HG02623 (cell line): ENCODE results near the gene PIRT.

Experiments
- ATAC-seq: cut with Tn5 transposase; IDR thresholded peaks from one replicate; pipeline ENCODE4 v1.9.1; 2021; ENCODE audit warnings: moderate library complexity; ENCODE audit not compliant: unreplicated experiment

PIRT gene

DNA sequence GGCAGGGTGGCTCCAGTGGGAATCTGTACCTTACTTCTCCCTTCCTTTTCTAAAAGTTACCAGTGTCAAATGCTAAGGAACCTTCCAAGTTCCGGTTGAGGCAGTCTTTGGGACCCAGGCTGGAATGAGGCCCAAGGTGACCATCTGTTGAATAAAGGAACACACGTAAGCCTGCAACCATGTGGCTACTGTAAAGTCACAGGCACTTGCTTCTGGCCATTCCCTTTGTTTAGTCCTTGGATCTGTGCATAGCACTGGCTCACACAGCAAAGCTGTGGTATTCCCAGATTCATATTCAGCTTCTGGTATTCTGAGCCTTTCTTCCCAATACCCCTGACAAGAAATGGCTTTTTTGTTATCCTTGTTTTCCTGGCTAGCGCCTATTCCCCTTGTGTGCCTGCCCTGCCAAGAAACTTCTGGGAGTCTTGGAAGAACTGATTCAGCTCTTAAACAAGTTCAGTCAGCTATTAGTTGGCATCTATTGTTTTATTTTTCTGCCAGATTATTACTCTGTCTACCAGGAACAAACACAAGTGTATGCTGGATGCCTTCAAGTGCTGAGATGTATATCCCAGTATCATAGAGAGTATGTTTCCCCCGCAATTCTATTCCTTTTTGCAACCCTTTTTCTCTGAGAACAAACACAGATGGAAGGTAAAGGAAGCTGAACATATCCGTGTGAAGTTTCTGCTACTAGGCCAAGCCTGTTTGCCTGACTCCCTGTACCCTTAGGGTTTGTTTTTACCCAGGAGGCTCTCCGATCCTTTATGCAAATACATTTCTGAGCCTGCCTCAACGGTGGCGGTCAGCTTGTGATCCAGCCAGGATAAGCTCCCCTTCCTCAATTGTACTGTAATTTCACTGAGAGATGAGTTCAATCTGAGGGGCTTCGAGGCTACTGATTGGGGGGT, 47.1 kb downstream of the PIRT start:
- ATAC-seq: no peak

DNA sequence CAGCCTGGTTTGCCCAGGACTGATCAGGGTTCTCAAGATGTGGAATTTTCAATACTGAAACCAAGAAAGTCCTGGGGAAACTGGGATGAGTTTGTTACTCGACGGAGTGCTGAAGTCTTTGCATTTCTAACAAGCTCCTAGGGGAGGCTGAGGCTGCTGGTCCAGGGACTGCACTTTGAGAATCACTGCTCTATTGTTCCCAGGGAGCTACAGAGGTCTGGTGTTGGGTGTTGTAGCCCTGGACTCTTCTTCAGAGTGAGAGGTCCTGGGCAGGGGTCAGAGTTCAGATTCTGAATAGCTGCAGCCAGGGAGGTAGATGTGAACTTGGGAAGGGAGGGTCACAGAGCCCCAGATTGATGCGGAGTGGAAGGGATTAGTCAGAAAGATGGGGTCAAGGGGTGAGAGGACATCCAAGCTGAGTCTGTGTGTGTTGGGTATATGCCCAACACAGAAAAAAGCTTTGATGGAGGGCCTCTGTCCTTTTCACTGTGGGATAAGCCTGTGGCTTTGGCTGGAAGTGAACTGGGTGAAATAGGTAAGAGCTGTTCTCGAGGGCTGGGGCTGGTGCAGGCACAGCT, 48.1 kb downstream of the PIRT start:
- no peak for ATAC-seq

DNA sequence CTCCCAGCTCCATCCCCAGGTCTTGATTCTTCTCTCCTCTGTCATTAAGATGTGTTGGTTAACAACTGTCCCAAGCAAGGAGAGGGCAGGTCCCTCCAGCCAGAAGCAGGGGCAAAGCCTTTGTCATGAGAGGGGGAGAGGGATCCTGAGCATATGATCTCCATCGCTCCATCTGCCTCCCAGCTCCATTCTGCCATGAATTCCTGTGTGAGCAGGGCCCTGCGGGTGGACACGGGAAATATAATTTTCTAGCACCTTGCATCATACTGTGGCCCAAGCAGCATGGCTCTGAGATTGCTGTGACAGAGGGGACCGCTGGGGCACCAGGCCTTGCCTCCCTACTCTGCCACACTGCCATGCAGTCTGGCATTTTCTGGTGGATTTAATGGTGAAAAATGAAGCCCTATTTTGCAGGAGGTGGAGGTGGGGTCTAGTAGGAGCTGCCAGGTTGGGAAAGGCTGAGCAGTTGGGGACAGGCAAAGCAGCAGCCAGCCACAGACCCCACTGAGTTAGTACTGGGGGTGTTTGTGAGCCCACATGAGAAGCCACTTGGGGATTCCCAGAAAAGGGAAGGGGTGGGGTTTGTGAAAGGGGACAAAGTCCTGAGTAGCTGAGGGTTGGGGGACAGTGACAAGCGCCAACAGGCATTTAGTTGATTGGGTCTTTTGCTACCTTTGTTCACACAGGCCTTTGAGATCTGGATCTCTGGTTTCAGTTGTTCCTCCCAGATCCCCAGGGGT, 50.4 kb downstream of the PIRT start:
- no peak for ATAC-seq

DNA sequence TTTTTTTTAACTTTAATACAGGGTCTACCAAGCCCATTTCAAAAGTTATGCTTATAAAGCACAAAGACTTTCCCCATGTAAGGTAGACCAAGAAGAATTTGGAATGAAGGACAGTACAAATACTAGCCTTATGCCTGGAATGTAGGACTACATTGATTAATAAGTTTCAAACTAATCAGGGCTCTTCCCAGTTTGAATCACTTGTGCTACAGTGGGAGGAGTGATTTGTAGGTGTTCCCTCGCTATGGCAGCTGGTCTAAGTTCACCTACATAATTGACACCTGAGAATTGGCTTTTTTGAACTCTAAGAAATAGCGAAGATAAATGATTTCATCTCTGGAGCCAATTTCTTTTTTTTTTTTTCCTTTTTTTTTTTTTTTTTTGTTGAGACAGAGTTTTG, 52.6 kb downstream of the PIRT start:
- no peak for ATAC-seq

DNA sequence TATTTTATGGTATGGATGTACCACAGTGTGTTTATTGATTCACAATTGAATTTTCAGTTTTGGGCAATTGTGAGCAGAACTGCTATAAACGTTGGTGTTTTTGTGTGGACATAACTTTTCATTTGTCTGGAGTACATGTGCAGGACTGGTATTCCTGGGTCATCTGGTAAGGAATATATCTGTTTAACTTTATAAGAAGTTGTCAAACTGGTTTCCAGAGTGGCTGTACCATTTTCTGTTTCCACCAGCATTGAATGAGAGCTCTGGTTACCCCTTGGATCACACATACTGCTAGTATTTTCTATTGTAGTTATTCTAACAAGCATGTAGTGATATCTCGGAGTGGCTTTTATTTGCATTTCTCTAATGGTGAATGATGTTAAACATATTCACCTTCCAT, 58.3 kb downstream of the PIRT start:
- no peak for ATAC-seq

DNA sequence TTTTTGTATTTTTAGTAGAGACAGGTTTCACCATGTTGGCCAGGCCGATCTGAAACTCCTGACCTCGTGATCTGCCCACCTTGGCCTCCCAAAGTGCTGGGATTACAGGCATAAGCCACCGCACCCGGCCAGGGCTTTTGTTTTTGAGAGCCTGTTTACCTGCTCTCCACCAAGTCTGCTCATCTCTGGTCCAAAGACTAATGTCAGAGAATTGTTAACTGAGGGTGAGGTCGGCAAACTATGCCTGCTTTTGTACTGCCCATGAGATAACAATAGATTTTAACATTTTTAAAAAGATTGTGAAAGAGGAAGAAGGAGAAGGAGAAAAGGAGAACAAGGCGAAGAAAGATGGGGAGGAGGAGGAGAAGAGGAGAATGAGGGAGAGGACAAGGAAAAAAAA, 60.0 kb downstream of the PIRT start:
- ATAC-seq: no peak

DNA sequence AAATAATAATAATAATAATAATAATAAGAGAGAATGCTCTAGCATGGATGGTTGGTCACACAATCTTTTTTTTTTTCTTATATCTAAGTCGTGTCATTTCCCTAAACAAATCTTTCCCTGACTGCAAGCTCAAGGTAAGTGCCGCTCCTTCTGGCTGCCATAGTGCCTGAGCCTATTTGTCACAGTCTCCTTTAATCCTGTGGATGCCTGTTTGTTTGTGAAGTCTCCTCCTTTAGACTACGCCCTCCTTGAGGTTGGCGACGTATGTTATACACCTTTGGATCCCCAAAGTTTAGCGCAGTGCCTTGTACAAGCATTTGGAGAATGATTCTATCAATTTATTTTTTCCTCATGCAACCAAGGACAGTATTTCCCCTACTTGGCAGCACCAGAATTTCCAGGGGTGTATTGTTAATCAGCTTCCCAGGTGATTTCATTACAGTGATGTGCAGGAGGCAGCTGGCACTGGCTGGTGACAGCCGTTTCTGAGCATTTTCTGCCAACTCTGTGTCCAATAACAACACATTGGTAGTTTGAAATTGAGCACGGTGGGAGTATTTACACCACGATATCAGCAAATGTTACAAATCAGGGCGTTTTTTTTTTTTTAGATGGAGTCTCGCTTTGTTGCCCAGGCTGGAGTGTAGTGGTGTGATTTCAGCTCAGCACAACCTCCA, 60.6 kb downstream of the PIRT start:
- no peak for ATAC-seq

DNA sequence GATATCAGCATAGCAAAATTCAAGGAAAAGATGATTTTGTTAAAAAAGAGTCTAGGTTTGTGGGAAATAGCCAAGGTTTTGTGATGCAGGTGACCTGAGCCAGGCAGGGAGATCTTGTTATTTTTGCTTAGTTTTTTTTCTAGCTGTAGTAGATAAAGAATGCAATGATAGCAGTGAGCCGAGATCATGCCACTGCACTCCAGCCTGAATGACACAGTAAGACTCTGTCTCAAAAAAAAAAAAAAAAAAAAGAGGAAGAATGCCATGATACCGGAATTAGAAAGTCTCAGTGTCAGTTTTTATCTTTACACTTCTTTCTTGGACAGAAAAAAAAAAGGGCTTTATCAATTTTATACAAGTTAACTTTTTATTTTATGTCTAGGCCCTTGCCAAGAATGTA, 61.5 kb downstream of the PIRT start:
- no peak for ATAC-seq

DNA sequence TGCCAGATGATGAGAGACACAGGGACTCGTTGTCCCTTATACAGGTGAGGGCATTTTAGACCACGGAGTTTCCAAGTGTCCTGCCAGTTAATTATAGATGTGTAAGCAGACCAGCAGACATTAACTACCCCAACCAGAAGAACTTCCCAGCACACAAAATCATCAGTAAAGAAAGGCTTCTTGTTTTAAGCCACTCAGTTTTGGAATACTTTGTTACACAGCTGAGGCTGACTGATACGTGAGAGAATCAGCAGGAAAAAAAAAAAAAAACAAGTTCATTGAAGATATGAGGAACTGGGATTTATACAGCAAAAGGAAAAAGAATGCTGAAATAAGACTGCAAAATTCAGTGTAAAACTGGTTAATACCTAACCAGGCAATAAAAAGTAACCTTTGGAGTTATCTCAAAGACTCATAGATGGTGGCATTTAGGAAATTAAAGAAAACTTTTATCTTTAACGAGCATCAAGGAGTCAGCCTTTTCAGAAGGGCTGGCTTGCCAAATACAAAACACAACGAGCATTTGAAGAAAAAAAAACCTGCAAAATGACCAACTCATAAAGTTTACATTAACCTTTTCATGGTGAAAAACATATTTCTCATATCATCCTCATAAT, 62.0 kb downstream of the PIRT start:
- no peak for ATAC-seq

DNA sequence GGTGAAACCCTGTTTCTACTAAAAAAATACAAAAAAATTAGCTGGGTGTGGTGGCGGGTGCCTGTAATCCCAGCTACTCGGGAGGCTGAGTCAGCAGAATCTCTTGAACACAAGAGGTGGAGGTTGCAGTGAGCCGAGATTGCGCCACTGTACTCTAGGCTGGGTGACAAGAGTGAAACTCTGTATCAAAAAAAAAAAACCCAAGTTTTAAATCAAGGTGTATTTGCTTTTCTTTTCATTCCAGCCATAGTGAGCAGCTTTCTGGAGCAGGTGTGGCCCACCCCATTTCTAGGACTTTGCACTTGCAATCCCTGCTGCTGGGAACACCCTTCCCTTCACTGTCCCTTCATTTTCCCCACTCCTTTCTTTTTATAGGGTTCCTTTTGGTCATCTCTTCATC, 62.8 kb downstream of the PIRT start:
- no peak for ATAC-seq

DNA sequence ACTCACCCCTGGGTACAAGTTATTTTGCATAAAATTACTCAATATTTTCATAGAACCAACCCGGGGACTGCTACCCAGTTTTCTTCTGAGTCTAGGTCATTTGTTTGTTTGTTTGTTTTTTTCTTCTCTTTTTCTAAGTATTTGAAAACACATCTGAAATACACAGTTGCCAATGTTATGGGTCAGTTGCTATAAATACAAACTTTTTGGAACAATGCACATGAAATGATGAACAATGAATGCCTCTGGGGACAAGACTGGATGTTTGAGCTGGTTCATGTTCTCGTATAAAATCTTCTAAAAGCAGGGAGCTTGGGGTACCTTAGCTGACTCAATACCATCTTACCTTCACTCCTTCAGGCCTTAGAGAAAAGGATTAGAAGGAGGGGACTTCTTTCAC, 64.5 kb downstream of the PIRT start:
- no peak for ATAC-seq
